ENCODE measurements around the gene ANKRD12.

GRCh38 chr18:9260388-9261380 is 124.1 kb downstream of the ANKRD12 start:
- TF ChIP-seq CTCF (conservative IDR thresholded peaks at IDR 0.05; ENCODE audit: low read depth in 2 of 2) (no peak), EZH2phosphoT487 (IDR thresholded peaks at IDR 0.05; ENCODE audit: unreplicated experiment) (no peak), ETS1 (IDR thresholded peaks at IDR 0.05) (no peak), CREB1 (CRISPR knock-in tag; IDR thresholded peaks at IDR 0.05; ENCODE audit: low read depth) (no peak), ZNF114 (CRISPR knock-in tag; IDR thresholded peaks at IDR 0.05) (no peak), EZH2 (IDR thresholded peaks at IDR 0.05; ENCODE audit: low read depth, unreplicated experiment) (no peak), POLR2AphosphoS5 (IDR thresholded peaks at IDR 0.05; ENCODE audit: low read depth) (no peak), NANOG (IDR thresholded peaks at IDR 0.05; ENCODE audit: borderline replicate concordance) (no peak), REST (IDR thresholded peaks at IDR 0.05; ENCODE audit: unreplicated experiment) (no peak)
